Activated naive CD4-positive, alpha-beta T cell treated with anti-CD3 and anti-CD28 coated beads, Interleukin-2, amount 50 U/mL, for 24 hours (primary cell): Measurements from ENCODE around the gene ZNF710.

Experiments
- H3K27ac Mint-ChIP-seq: one replicate; pipeline ENCODE4 v1.8.0; 2021; ENCODE audit warnings: mild to moderate bottlenecking, mixed read lengths
- H3K27me3 Mint-ChIP-seq: one replicate; pipeline ENCODE4 v1.8.0; 2021; ENCODE audit warnings: mixed read lengths
- H3K36me3 Mint-ChIP-seq: one replicate; pipeline ENCODE4 v1.8.0; 2021; ENCODE audit warnings: mixed read lengths
- H3K4me1 Mint-ChIP-seq: one replicate; pipeline ENCODE4 v1.8.0; 2021; ENCODE audit warnings: mixed read lengths
- H3K4me3 Mint-ChIP-seq: one replicate; pipeline ENCODE4 v1.8.0; 2021; ENCODE audit warnings: mild to moderate bottlenecking, mixed read lengths
- H3K9me3 Mint-ChIP-seq: one replicate; pipeline ENCODE4 v1.8.0; 2021; ENCODE audit warnings: mixed read lengths

Gene ZNF710

DNA sequence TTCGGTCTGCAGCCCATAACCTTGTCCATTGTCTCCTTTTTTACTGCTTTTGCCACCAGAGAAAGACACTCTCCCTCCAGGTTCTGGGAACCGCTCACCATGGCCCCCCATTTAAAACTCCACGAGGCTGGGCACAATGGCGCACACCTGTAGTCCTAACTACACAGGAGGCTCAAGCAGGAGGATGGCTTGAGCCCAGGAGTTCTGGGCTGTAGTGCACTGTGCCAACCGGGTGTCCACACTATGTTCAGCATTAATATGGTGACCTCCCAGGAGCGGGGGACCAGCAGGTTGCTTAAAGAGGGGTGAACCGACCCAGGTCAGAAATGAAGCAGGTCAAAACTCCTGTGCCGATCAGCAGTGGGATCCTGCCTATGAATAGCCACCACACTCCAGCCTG, 129.2 kb downstream of the ZNF710 start:
- no peaks in the 10 kb centered on the region for H3K36me3 Mint-ChIP-seq

More for the DNA sequence above, 129.2 kb downstream of the ZNF710 start:
- Mint-ChIP-seq H3K27ac (peak overlapping the region; percentile 21), H3K27me3 (peaks cover 5% of the 10 kb centered on the region), H3K9me3 (no peaks in the 10 kb centered on the region), H3K4me3 (no peak overlapping the region), H3K4me1 (no peaks in the 10 kb centered on the region)
